Thyroid gland (tissue), 4 donors: Measurements from ENCODE around the gene OXLD1. TPM values are rescaled to one million over a fixed set of nuclear protein-coding genes. Genes with fewer than 3 reads are reported as not detected.

Experiments
- DNase-seq, 2 donors: peaks; one replicate each; pipeline ENCODE4 v3.0.0-alpha.2; 2019
- H3K27ac ChIP-seq, 3 donors: fragments of 200-600 bp; sonication (generic); 1 replicate in 2 of 3; 2 replicates in 1 of 3; pipeline ENCODE4 v1.5.1; 2016 to 2019; ENCODE audit warnings: mild to moderate bottlenecking in 1 of 3, moderate library complexity in 1 of 3
- H3K27me3 ChIP-seq: fragments of 200-600 bp; sonication (generic); one replicate; pipeline ENCODE4 v1.5.1; 2019
- H3K36me3 ChIP-seq, 2 donors: fragments of 200-600 bp; sonication (generic); one replicate each; pipeline ENCODE4 v1.5.1; 2016 to 2019
- H3K4me1 ChIP-seq, 2 donors: fragments of 200-600 bp; sonication (generic); one replicate each; pipeline ENCODE4 v1.5.1; 2017 to 2019
- H3K4me3 ChIP-seq, 3 donors: fragments of 200-600 bp; sonication (generic); replicated peaks in 1 of 3; 1 replicate in 2 of 3; 2 replicates in 1 of 3; pipeline ENCODE4 v1.5.1; 2016; ENCODE audit warnings: mild to moderate bottlenecking in 1 of 3
- H3K9me3 ChIP-seq: fragments of 200-600 bp; sonication (generic); one replicate; pipeline ENCODE4 v1.5.1; 2017
- CTCF ChIP-seq, 6 experiments: fragments of 200-600 bp in 3 of 6; fragments of 450-650 bp in 3 of 6; sonication (generic) in 3 of 6; IDR thresholded peaks; one replicate each; pipeline ENCODE4 v1.5.1; 2016 to 2019; ENCODE audit warnings: antibody characterized with exemption in 6 of 6, mild to moderate bottlenecking in 2 of 6, inconsistent platforms in 1 of 6, moderate library complexity in 1 of 6
- POLR2A ChIP-seq, 2 donors: fragments of 450-650 bp; IDR thresholded peaks; one replicate each; pipeline ENCODE4 v1.6.1; 2017; ENCODE audit warnings: antibody characterized with exemption in 2 of 2, mild to moderate bottlenecking in 2 of 2, moderate library complexity in 1 of 2
- WGBS, 2 donors: methylation state at CpG; one replicate each; pipeline ENCODE4 v1.1.5; 2017; 5-methylcytosine and 5-hydroxymethylcytosine counted together
- intact Hi-C: fragments of 100-400 bp; cut with DNase I; formaldehyde crosslinking; loops from one replicate; pipeline ENCODE4 v1.15.1; 2023
- total RNA-seq, 4 donors: library from RNA; depleted of rRNA; stranded (reverse); fragments of >200 nt; gene quantifications; one replicate each; pipeline ENCODE4 v1.2.3, GENCODE V29; 2016

OXLD1 gene
- total RNA-seq, 4 donors from 2014 or later, result 20.5 to 46.3 (median 34.2) TPM

GRCh38 chr17:81651692-81652091 lies 14.7 kb downstream of the OXLD1 start:
- intact Hi-C loops, result no loop called here
- Histone ChIP-seq H3K4me3 (no peak overlapping the region), H3K27me3 (peaks cover 6% of the 10 kb centered on the region), H3K9me3 (no peaks in the 10 kb centered on the region), H3K36me3 (no peaks in the 10 kb centered on the region), H3K27ac (no peak overlapping the region), H3K4me1 (no peaks in the 10 kb centered on the region)
- DNase-seq, result peak; percentile 29 to 35
- WGBS, 2 donors, result 74 to 82% methylated on average over 7 to 8 of the region's 10 CpGs
- TF ChIP-seq CTCF (IDR thresholded peaks at IDR 0.05) (no peak), POLR2A (IDR thresholded peaks at IDR 0.05) (no peak)

- Histone ChIP-seq H3K4me1 (no peaks in the 10 kb centered on the region), H3K27ac (no peak overlapping the region), H3K36me3 (no peaks in the 10 kb centered on the region), H3K9me3 (no peaks in the 10 kb centered on the region), H3K27me3 (peaks cover 6% of the 10 kb centered on the region), H3K4me3 (no peak overlapping the region)
- TF ChIP-seq POLR2A (IDR thresholded peaks at IDR 0.05) (no peak), CTCF (IDR thresholded peaks at IDR 0.05) (no peak)
- intact Hi-C loops, result no loop called here
- DNase-seq, result no peak
- 79 to 83% methylated on average over 6 to 9 of the region's 9 CpGs for WGBS, 2 donors
Observed at GRCh38 chr17:81650951-81651350, 15.5 kb downstream of the OXLD1 start.

- DNase-seq, result no peak
- Histone ChIP-seq H3K36me3 (no peaks in the 10 kb centered on the region), H3K4me1 (no peaks in the 10 kb centered on the region), H3K27ac (no peak overlapping the region), H3K9me3 (no peaks in the 10 kb centered on the region), H3K27me3 (peaks cover 6% of the 10 kb centered on the region), H3K4me3 (no peak overlapping the region)
- TF ChIP-seq CTCF (IDR thresholded peaks at IDR 0.05), result no peak
- no peak for TF ChIP-seq POLR2A (IDR thresholded peaks at IDR 0.05)
- WGBS, 2 donors, result 61 to 65% methylated on average over 14 of the region's 14 CpGs
- intact Hi-C loops, result no loop called here
Observed at GRCh38 chr17:81648707-81649085, 17.7 kb downstream of the OXLD1 start.

- no peak overlapping the region for H3K27ac ChIP-seq
- no peaks in the 10 kb centered on the region for H3K4me1 ChIP-seq
- H3K9me3 ChIP-seq, result no peaks in the 10 kb centered on the region
- WGBS, 2 donors, result 0 to 9% methylated on average over 1 to 46 of the region's 78 CpGs
- no peak for DNase-seq
- TF ChIP-seq POLR2A (IDR thresholded peaks at IDR 0.05), result no peak
- no peaks in the 10 kb centered on the region for H3K36me3 ChIP-seq
- intact Hi-C loops, result no loop called here
- H3K27me3 ChIP-seq, result peaks cover 6% of the 10 kb centered on the region
- H3K4me3 ChIP-seq, result no peak overlapping the region
Observed at GRCh38 chr17:81648013-81648706, 18.2 kb downstream of the OXLD1 start.

GRCh38 chr17:81647640-81648012 lies 18.8 kb downstream of the OXLD1 start:
- Histone ChIP-seq H3K36me3 (no peaks in the 10 kb centered on the region), H3K9me3 (no peaks in the 10 kb centered on the region), H3K4me1 (no peaks in the 10 kb centered on the region), H3K27ac (no peak overlapping the region), H3K27me3 (peaks cover 6% of the 10 kb centered on the region), H3K4me3 (no peak overlapping the region)
- intact Hi-C loops, result no loop called here
- no peak for TF ChIP-seq POLR2A (IDR thresholded peaks at IDR 0.05)
- no peak for TF ChIP-seq CTCF (IDR thresholded peaks at IDR 0.05)
- no peak for DNase-seq
- WGBS, 2 donors, result 34 to 43% methylated on average over 12 to 16 of the region's 21 CpGs
